GM23248 (cell line): Measurements from ENCODE around the gene GPS1.

ENCODE experiments used
- EZH2 ChIP-seq: fragments of 200-600 bp; sonication (generic); IDR thresholded peaks from 2 replicates; pipeline ENCODE4 v1.6.1; 2018; ENCODE audit warnings: antibody characterized with exemption, mild to moderate bottlenecking; ENCODE audit not compliant: insufficient read depth, poor library complexity, severe bottlenecking
- EZH2phosphoT487 ChIP-seq: fragments of 200-600 bp; sonication (generic); IDR thresholded peaks from 2 replicates; pipeline ENCODE4 v1.6.1; 2018; ENCODE audit warnings: antibody characterized with exemption, moderate library complexity, mild to moderate bottlenecking, low read depth; ENCODE audit not compliant: insufficient read depth

- no peak for TF ChIP-seq EZH2phosphoT487
- TF ChIP-seq EZH2: no peak
Measured at GRCh38 chr17:82049106-82049505, 2.6 kb upstream of the GPS1 start.
